Embryonic facial prominence (tissue), 1 donor: ENCODE results near the gene SLC22A16.

Source experiments
- DNase-seq: peaks from one replicate; pipeline ENCODE4 v3.0.0-alpha.2; 2016; ENCODE audit errors: extremely low spot score

Gene SLC22A16

GRCh38 chr6:110404607-110405006, 71.8 kb downstream of the SLC22A16 start:
- no peak for DNase-seq

DNA sequence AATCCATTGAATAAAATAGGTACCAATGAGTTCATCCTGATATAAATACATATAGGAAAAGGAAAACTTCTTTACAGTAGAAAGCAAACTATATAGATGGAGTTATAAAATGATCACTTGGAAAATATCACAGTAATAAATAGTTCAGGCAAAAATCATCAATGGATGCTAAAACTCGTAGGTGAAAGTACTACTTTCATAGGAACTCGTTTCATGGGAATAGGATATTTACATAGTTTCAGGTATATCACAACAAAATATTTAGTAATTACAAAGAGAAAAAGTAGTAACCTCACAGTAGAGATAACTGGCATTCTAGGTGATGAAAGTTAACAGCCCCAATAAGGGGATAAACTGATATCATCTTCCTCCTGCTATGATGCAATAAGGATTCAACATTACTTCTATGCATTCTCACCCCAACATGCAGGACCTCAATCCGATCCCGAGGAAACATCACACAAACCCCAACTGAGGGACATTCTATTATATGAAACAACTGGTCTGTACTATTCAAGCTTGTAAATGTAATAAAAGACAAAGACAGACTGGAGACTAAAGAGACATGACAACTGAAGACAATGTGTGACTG, 74.7 kb downstream of the SLC22A16 start:
- DNase-seq: no peak

GRCh38 chr6:110400208-110400607, 76.2 kb downstream of the SLC22A16 start:
- no peak for DNase-seq

- DNase-seq: no peak
Measured at GRCh38 chr6:110399219-110400071, 77.0 kb downstream of the SLC22A16 start.

GRCh38 chr6:110398778-110399177, 77.6 kb downstream of the SLC22A16 start:
- DNase-seq: no peak

- no peak for DNase-seq
Measured at GRCh38 chr6:110395221-110395620, 81.2 kb downstream of the SLC22A16 start.

- no peak for DNase-seq
Measured at GRCh38 chr6:110394409-110394808, 82.0 kb downstream of the SLC22A16 start.

DNA sequence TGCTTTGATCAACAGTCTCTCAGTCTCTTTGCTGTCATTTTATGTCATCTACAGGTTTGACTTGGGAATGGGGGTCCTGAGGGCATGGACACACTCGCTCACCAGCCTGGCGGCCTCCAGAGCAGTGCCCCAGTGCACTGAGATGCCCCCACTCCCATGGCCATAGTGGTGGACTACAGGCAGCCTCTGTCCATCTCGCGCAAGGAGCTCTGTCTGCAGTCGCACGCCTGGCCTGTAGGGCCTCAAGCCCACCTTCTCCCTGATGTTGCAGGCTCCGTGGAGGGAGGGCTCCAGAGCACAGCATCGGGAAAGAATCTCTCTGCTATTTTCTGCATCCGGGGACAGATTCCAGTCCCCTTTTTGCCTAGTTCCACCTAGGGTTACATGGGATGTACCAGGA, 83.7 kb downstream of the SLC22A16 start:
- DNase-seq: no peak

DNA sequence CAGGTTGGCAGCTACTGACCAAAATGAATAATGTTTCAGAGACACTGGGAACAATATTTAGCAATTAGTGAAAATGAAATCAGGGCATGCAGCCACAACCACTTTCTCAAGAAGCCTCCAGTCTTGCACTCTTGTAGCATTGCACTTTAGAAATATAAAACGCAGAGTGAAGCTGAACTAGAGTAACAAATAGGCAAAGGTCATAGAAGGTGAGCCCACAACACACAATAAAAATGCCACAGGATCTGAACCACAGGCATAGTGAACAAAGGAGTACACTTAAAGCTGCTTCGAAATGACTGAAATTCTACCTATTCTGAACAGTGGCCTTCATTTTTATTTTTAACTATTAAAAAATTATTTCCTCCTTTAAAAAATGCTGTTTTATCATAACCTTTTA, 86.0 kb downstream of the SLC22A16 start:
- DNase-seq: no peak

DNA sequence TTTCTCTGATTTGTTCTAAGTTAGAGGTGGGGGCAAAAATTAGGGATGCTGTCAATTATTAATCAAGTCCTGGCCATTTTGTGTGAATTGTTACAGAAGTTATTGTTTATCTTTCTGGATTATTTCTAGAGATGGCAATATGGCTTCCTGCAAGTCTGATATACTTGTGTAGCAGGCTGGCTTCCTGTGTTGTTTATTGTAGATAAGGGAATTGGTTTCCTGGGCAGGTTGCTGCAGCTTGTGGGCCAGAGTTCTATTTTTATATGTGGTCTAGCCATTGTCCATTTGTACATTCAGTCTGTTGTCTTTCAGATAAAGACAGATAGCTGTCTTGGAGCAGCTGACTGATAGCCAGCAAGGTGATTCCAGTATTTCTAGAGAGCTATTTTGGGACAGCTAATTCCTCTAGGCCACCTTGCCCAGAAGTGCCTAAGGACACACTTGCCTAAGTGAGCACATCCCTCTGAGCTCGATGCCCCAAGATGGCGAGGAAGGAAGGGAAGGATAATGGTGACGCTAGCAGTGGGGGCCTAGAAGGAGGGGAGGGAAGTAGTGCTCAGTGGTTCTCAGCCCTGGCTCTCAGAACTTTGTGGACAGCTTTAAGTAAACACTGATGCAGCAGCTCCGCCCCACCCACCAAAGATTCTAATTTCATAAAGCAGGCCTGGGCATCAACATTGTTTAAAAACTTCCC, 86.6 kb downstream of the SLC22A16 start:
- DNase-seq: no peak

GRCh38 chr6:110387986-110388385, 88.4 kb downstream of the SLC22A16 start:
- no peak for DNase-seq

DNA sequence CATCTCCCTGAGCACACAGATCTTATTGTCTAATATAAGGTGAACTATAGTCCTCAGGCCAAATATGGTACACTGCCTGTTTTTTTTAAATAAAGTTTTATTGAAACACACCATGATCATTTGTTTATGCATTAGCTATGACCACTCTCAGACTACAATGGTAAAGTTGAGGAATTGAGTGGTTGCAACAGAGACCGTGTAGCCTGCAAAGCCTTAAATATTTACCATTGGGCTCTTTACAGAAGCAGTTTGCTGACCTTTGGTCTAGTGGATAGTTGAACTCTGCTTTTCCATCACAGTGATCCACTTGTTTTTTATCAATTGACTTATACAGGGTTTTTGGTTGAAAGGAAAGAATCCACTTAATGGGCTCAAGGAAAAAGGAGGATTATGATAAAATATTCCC, 91.0 kb downstream of the SLC22A16 start:
- DNase-seq: no peak

DNA sequence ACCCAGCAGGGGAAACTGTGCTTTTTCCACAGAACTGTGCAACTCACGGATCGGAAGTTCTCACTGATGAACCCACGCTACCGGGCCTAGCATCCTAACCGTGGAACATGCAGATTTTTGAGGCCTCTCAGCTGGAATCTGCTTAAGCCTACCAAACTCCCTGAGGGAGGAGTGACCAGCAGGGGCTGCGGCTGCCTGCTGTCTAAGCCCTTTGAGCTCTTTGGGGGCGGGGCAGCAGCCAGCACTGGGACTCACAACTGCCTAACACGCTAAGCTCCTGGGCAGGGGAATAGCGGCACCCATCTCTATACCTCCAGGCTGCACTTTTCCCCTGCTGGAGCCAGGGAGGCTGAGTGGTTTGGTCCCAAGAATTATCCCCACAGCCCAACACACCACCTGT, 97.9 kb downstream of the SLC22A16 start:
- no peak for DNase-seq
